Prostate gland (tissue), 2 donors: ENCODE measurements around the gene HS6ST3.

ENCODE experiments used
- CTCF ChIP-seq, 4 experiments: fragments of 200-600 bp in 2 of 4; fragments of 450-650 bp in 2 of 4; sonication (generic) in 2 of 4; IDR thresholded peaks; 1 replicate in 3 of 4; 2 replicates in 1 of 4; pipeline ENCODE4 v1.5.1; 2016 to 2019; ENCODE audit warnings: antibody characterized with exemption in 4 of 4, mild to moderate bottlenecking in 2 of 4, moderate library complexity in 2 of 4
- POLR2A ChIP-seq: fragments of 450-650 bp; IDR thresholded peaks from one replicate; pipeline ENCODE4 v1.6.1; 2016; ENCODE audit warnings: antibody characterized with exemption, mild to moderate bottlenecking
- POLR2AphosphoS5 ChIP-seq: sonication (generic); formaldehyde crosslinking; IDR thresholded peaks from one replicate; pipeline ENCODE4 v1.6.1; 2017; ENCODE audit warnings: antibody characterized with exemption

GRCh38 chr13:96178759-96179158 is 88.9 kb downstream of the HS6ST3 start:
- TF ChIP-seq CTCF (IDR thresholded peaks at IDR 0.05): no peak
- no peak for TF ChIP-seq POLR2A
- TF ChIP-seq POLR2AphosphoS5: no peak
